ENCODE data around the gene CSMD2.

- TF ChIP-seq POLR2A (IDR thresholded peaks at IDR 0.05) (no peak), CTCF (IDR thresholded peaks at IDR 0.05) (no peak)
Observed at GRCh38 chr1:33601751-33602150, 563.3 kb downstream of the CSMD2 start.
